ENCODE measurements around the gene SLC25A34.
A peak's percentile ranks its signal among the peaks of the same experiment; 100 is the strongest.

The SLC25A34 gene

GRCh38 chr1:15702722-15703550, 33.1 kb upstream of the SLC25A34 start:
- TF ChIP-seq MAX (IDR thresholded peaks at IDR 0.05; ENCODE audit: low read depth, low read length) (no peak), CTCF (IDR thresholded peaks at IDR 0.05; ENCODE audit: low read depth, low read length) (no peak), MYC (IDR thresholded peaks at IDR 0.05; ENCODE audit: low read depth, low read length) (no peak), POLR2A (IDR thresholded peaks at IDR 0.05; ENCODE audit: extremely low read depth, insufficient read length) (no peak)
- peak; percentile 24 for DNase-seq (ENCODE audit: low read depth)
- no peak overlapping the region for H3K4me3 ChIP-seq (ENCODE audit: low read depth, low read length)

- TF ChIP-seq CTCF (IDR thresholded peaks at IDR 0.05; ENCODE audit: low read depth, low read length) = no peak
- DNase-seq (ENCODE audit: low read depth) = no peak
- H3K4me3 ChIP-seq (ENCODE audit: low read depth, low read length) = no peak overlapping the region
Observed at GRCh38 chr1:15703562-15703961, 32.5 kb upstream of the SLC25A34 start.

- no peak for TF ChIP-seq MYC (IDR thresholded peaks at IDR 0.05; ENCODE audit: low read depth, low read length)
- TF ChIP-seq MAX (IDR thresholded peaks at IDR 0.05; ENCODE audit: low read depth, low read length) = no peak
- TF ChIP-seq CTCF (IDR thresholded peaks at IDR 0.05; ENCODE audit: low read depth, low read length) = no peak
- TF ChIP-seq POLR2A (IDR thresholded peaks at IDR 0.05; ENCODE audit: extremely low read depth, insufficient read length) = no peak
- H3K4me3 ChIP-seq (ENCODE audit: low read depth, low read length) = no peak overlapping the region
- DNase-seq (ENCODE audit: low read depth) = no peak
Observed at GRCh38 chr1:15704526-15705183, 31.4 kb upstream of the SLC25A34 start.

GRCh38 chr1:15705184-15705566, 30.9 kb upstream of the SLC25A34 start:
- TF ChIP-seq CTCF (IDR thresholded peaks at IDR 0.05; ENCODE audit: low read depth, low read length) = no peak
- TF ChIP-seq MAX (IDR thresholded peaks at IDR 0.05; ENCODE audit: low read depth, low read length) = no peak
- no peak for TF ChIP-seq MYC (IDR thresholded peaks at IDR 0.05; ENCODE audit: low read depth, low read length)
- no peak for TF ChIP-seq POLR2A (IDR thresholded peaks at IDR 0.05; ENCODE audit: extremely low read depth, insufficient read length)
- no peak for DNase-seq (ENCODE audit: low read depth)
- H3K4me3 ChIP-seq (ENCODE audit: low read depth, low read length) = no peak overlapping the region

GRCh38 chr1:15706751-15707150, 29.3 kb upstream of the SLC25A34 start:
- no peak for DNase-seq (ENCODE audit: low read depth)
- TF ChIP-seq CTCF (IDR thresholded peaks at IDR 0.05; ENCODE audit: low read depth, low read length) = no peak
- TF ChIP-seq MYC (IDR thresholded peaks at IDR 0.05; ENCODE audit: low read depth, low read length) = no peak
- no peak for TF ChIP-seq POLR2A (IDR thresholded peaks at IDR 0.05; ENCODE audit: extremely low read depth, insufficient read length)
- no peak for TF ChIP-seq MAX (IDR thresholded peaks at IDR 0.05; ENCODE audit: low read depth, low read length)
- H3K4me3 ChIP-seq (ENCODE audit: low read depth, low read length) = no peak overlapping the region
